GM21528 (cell line): Measurements from ENCODE around the gene GJB3.
"Not testable (repeated sequence)": the region's sequence is repeated elsewhere in the genome, so short reads cannot be mapped to it uniquely, and the experiment has no call there.

Experiments
- ATAC-seq: cut with Tn5 transposase; IDR thresholded peaks from one replicate; pipeline ENCODE4 v1.9.1; 2021; ENCODE audit warnings: mild to moderate bottlenecking, moderate library complexity; ENCODE audit not compliant: unreplicated experiment, low FRiP score

GJB3 gene

GRCh38 chr1:34759503-34760357, 21.3 kb upstream of the GJB3 start, which contains the start of gene GJB4:
GJB4 (plus strand) TSS chr1:34759740; CDS start chr1:34761255, 1,515 bp downstream.
- no peak for ATAC-seq

- no peak for ATAC-seq
Observed at GRCh38 chr1:34761176-34761761, 19.7 kb upstream of the GJB3 start.

GRCh38 chr1:34761776-34762307, 19.2 kb upstream of the GJB3 start:
- no peak for ATAC-seq

- no peak for ATAC-seq
Observed at GRCh38 chr1:34762474-34763141, 18.4 kb upstream of the GJB3 start.

GRCh38 chr1:34763142-34763781, 17.8 kb upstream of the GJB3 start:
- ATAC-seq = no peak

GRCh38 chr1:34768856-34769255, 12.2 kb upstream of the GJB3 start:
- no peak for ATAC-seq

GRCh38 chr1:34770891-34771504, 10.0 kb upstream of the GJB3 start:
- no peak for ATAC-seq

GRCh38 chr1:34771573-34772371, 9.2 kb upstream of the GJB3 start:
- no peak for ATAC-seq

- not testable (repeated sequence) for ATAC-seq
Observed at GRCh38 chr1:34773114-34773513, 7.9 kb upstream of the GJB3 start.

GRCh38 chr1:34774957-34775356, 6.1 kb upstream of the GJB3 start:
- no peak for ATAC-seq

- ATAC-seq = no peak
Observed at GRCh38 chr1:34776911-34777310, 4.1 kb upstream of the GJB3 start.

- ATAC-seq = no peak
Observed at GRCh38 chr1:34777519-34778321, 3.3 kb upstream of the GJB3 start.

- no peak for ATAC-seq
Observed at GRCh38 chr1:34778381-34778780, 2.6 kb upstream of the GJB3 start.

GRCh38 chr1:34779005-34779404, 2.0 kb upstream of the GJB3 start:
- no peak for ATAC-seq

GRCh38 chr1:34779526-34779925, 1.5 kb upstream of the GJB3 start:
- ATAC-seq = no peak

GRCh38 chr1:34779962-34780361, 1.1 kb upstream of the GJB3 start:
- ATAC-seq = no peak

- no peak for ATAC-seq
Observed at GRCh38 chr1:34780528-34780927, 486 bp upstream of the GJB3 start.

GRCh38 chr1:34781844-34782391, 904 bp downstream of the GJB3 start:
- no peak for ATAC-seq
